Measurements from ENCODE around the gene CPSF7.

Gene CPSF7

GRCh38 chr11:61445516-61445915, 15.7 kb upstream of the CPSF7 start:
- Histone ChIP-seq H3K27me3 (ENCODE audit: control insufficient read depth in 1 of 2, insufficient read depth in 1 of 2, low read length in 2 of 2) (no peaks in the 10 kb centered on the region), H2BK120ac (ENCODE audit: low read depth, low read length) (no peak overlapping the region), H2BK5ac (ENCODE audit: low read depth, low read length, poor library complexity, severe bottlenecking) (no peak overlapping the region), H3K18ac (ENCODE audit: low read depth in 1 of 2, low read length in 2 of 2) (no peak overlapping the region), H2BK15ac (ENCODE audit: low read depth, poor library complexity, severe bottlenecking) (no peak overlapping the region), H3K36me3 (ENCODE audit: control insufficient read depth in 1 of 2, insufficient read depth in 2 of 2, low read depth in 1 of 2, low read length in 2 of 2) (peaks cover 58 to 79% of the 10 kb centered on the region in 2 experiments), H4K8ac (ENCODE audit: low read length) (no peak overlapping the region), H2AK5ac (ENCODE audit: low read length, severe bottlenecking) (peak overlapping the region; percentile 29), H2AFZ (ENCODE audit: low read depth, low read length) (no peak overlapping the region), H3K23ac (ENCODE audit: low read length in 2 of 2) (no peak overlapping the region), H3K4me2 (ENCODE audit: low read length, poor library complexity, severe bottlenecking) (no peak overlapping the region), H3K14ac (ENCODE audit: low read length in 2 of 2) (no peak overlapping the region), H3K9me3 (ENCODE audit: control insufficient read depth, low read length) (no peaks in the 10 kb centered on the region), H2BK12ac (ENCODE audit: low read length in 2 of 2) (no peak overlapping the region), H3K27ac (ENCODE audit: low read length, poor library complexity, severe bottlenecking) (peak overlapping the region; percentile 64), H3K9ac (ENCODE audit: low read length) (peak overlapping the region; percentile 44), H4K91ac (ENCODE audit: low read length) (no peak overlapping the region), H3K4me3 (ENCODE audit: insufficient read depth in 1 of 2, low read depth in 1 of 2, low read length in 2 of 2) (no peak overlapping the region), H3K4ac (ENCODE audit: low read depth in 1 of 2, low read length in 2 of 2) (no peak overlapping the region), H3K79me1 (replicated peaks; ENCODE audit: low read length, poor library complexity, severe bottlenecking) (peaks cover 47% of the 10 kb centered on the region), H3K4me1 (ENCODE audit: control insufficient read depth, insufficient read depth, low read depth, low read length) (peaks cover 12% of the 10 kb centered on the region)
- WGBS: 95% methylated on average over 4 of the region's 4 CpGs
- no peak for DNase-seq

- peaks cover 40% of the 10 kb centered on the region for H3K79me1 ChIP-seq (replicated peaks; ENCODE audit: low read length, poor library complexity, severe bottlenecking)
- no peak overlapping the region for H3K18ac ChIP-seq (ENCODE audit: low read depth in 1 of 2, low read length in 2 of 2)
- DNase-seq: no peak
- H3K27me3 ChIP-seq (ENCODE audit: control insufficient read depth in 1 of 2, insufficient read depth in 1 of 2, low read length in 2 of 2): no peaks in the 10 kb centered on the region
- H3K4me3 ChIP-seq (ENCODE audit: insufficient read depth in 1 of 2, low read depth in 1 of 2, low read length in 2 of 2): no peak overlapping the region
- H2BK120ac ChIP-seq (ENCODE audit: low read depth, low read length): no peak overlapping the region
- no peaks in the 10 kb centered on the region for H3K9me3 ChIP-seq (ENCODE audit: control insufficient read depth, low read length)
- H3K4me1 ChIP-seq (ENCODE audit: control insufficient read depth, insufficient read depth, low read depth, low read length): peaks cover 12% of the 10 kb centered on the region
- no peak overlapping the region for H2AFZ ChIP-seq (ENCODE audit: low read depth, low read length)
- no peak overlapping the region for H2BK5ac ChIP-seq (ENCODE audit: low read depth, low read length, poor library complexity, severe bottlenecking)
- no peak overlapping the region for H4K91ac ChIP-seq (ENCODE audit: low read length)
- no peak overlapping the region for H2AK5ac ChIP-seq (ENCODE audit: low read length, severe bottlenecking)
- WGBS: 97% methylated on average over 6 of the region's 6 CpGs
- no peak overlapping the region for H2BK12ac ChIP-seq (ENCODE audit: low read length in 2 of 2)
- no peak overlapping the region for H3K14ac ChIP-seq (ENCODE audit: low read length in 2 of 2)
- no peak overlapping the region for H3K4me2 ChIP-seq (ENCODE audit: low read length, poor library complexity, severe bottlenecking)
- H3K23ac ChIP-seq (ENCODE audit: low read length in 2 of 2): no peak overlapping the region
- H3K4ac ChIP-seq (ENCODE audit: low read depth in 1 of 2, low read length in 2 of 2): no peak overlapping the region
- H2BK15ac ChIP-seq (ENCODE audit: low read depth, poor library complexity, severe bottlenecking): no peak overlapping the region
- H4K8ac ChIP-seq (ENCODE audit: low read length): no peak overlapping the region
- H3K9ac ChIP-seq (ENCODE audit: low read length): no peak overlapping the region
- no peak overlapping the region for H3K27ac ChIP-seq (ENCODE audit: low read length, poor library complexity, severe bottlenecking)
- peaks cover 53 to 79% of the 10 kb centered on the region in 2 experiments for H3K36me3 ChIP-seq (ENCODE audit: control insufficient read depth in 1 of 2, insufficient read depth in 2 of 2, low read depth in 1 of 2, low read length in 2 of 2)
Observed at GRCh38 chr11:61442616-61443015, 12.8 kb upstream of the CPSF7 start.

- Histone ChIP-seq H2BK12ac (ENCODE audit: low read length in 2 of 2) (no peak overlapping the region), H4K8ac (ENCODE audit: low read length) (no peak overlapping the region), H3K4me1 (ENCODE audit: control insufficient read depth, insufficient read depth, low read depth, low read length) (peaks cover 6% of the 10 kb centered on the region), H3K36me3 (ENCODE audit: control insufficient read depth in 1 of 2, insufficient read depth in 2 of 2, low read depth in 1 of 2, low read length in 2 of 2) (peaks cover 43 to 72% of the 10 kb centered on the region in 2 experiments), H2BK120ac (ENCODE audit: low read depth, low read length) (no peak overlapping the region), H3K23ac (ENCODE audit: low read length in 2 of 2) (no peak overlapping the region), H2AFZ (ENCODE audit: low read depth, low read length) (no peak overlapping the region), H3K27ac (ENCODE audit: low read length, poor library complexity, severe bottlenecking) (no peak overlapping the region), H4K91ac (ENCODE audit: low read length) (no peak overlapping the region), H3K4ac (ENCODE audit: low read depth in 1 of 2, low read length in 2 of 2) (no peak overlapping the region), H3K14ac (ENCODE audit: low read length in 2 of 2) (no peak overlapping the region), H3K9me3 (ENCODE audit: control insufficient read depth, low read length) (no peaks in the 10 kb centered on the region), H2BK5ac (ENCODE audit: low read depth, low read length, poor library complexity, severe bottlenecking) (no peak overlapping the region), H2BK15ac (ENCODE audit: low read depth, poor library complexity, severe bottlenecking) (no peak overlapping the region), H3K27me3 (ENCODE audit: control insufficient read depth in 1 of 2, insufficient read depth in 1 of 2, low read length in 2 of 2) (no peaks in the 10 kb centered on the region), H3K18ac (ENCODE audit: low read depth in 1 of 2, low read length in 2 of 2) (no peak overlapping the region), H3K4me2 (ENCODE audit: low read length, poor library complexity, severe bottlenecking) (no peak overlapping the region), H3K79me1 (replicated peaks; ENCODE audit: low read length, poor library complexity, severe bottlenecking) (peaks cover 31% of the 10 kb centered on the region), H2AK5ac (ENCODE audit: low read length, severe bottlenecking) (no peak overlapping the region), H3K9ac (ENCODE audit: low read length) (no peak overlapping the region), H3K4me3 (ENCODE audit: insufficient read depth in 1 of 2, low read depth in 1 of 2, low read length in 2 of 2) (no peak overlapping the region)
- DNase-seq: no peak
- WGBS: 98% methylated on average over 1 of the region's 1 CpG
Observed at GRCh38 chr11:61439615-61440014, 9.8 kb upstream of the CPSF7 start.

- no peak overlapping the region for H3K9ac ChIP-seq (ENCODE audit: low read length)
- H4K8ac ChIP-seq (ENCODE audit: low read length): no peak overlapping the region
- peaks cover 28 to 69% of the 10 kb centered on the region in 2 experiments for H3K36me3 ChIP-seq (ENCODE audit: control insufficient read depth in 1 of 2, insufficient read depth in 2 of 2, low read depth in 1 of 2, low read length in 2 of 2)
- no peak overlapping the region for H2AFZ ChIP-seq (ENCODE audit: low read depth, low read length)
- no peak overlapping the region for H3K4ac ChIP-seq (ENCODE audit: low read depth in 1 of 2, low read length in 2 of 2)
- H2AK5ac ChIP-seq (ENCODE audit: low read length, severe bottlenecking): no peak overlapping the region
- H3K4me1 ChIP-seq (ENCODE audit: control insufficient read depth, insufficient read depth, low read depth, low read length): peaks cover 1% of the 10 kb centered on the region
- no peak overlapping the region for H3K4me2 ChIP-seq (ENCODE audit: low read length, poor library complexity, severe bottlenecking)
- H3K4me3 ChIP-seq (ENCODE audit: insufficient read depth in 1 of 2, low read depth in 1 of 2, low read length in 2 of 2): no peak overlapping the region
- H3K14ac ChIP-seq (ENCODE audit: low read length in 2 of 2): no peak overlapping the region
- no peak overlapping the region for H3K27ac ChIP-seq (ENCODE audit: low read length, poor library complexity, severe bottlenecking)
- no peak overlapping the region for H2BK15ac ChIP-seq (ENCODE audit: low read depth, poor library complexity, severe bottlenecking)
- H3K27me3 ChIP-seq (ENCODE audit: control insufficient read depth in 1 of 2, insufficient read depth in 1 of 2, low read length in 2 of 2): no peaks in the 10 kb centered on the region
- H3K18ac ChIP-seq (ENCODE audit: low read depth in 1 of 2, low read length in 2 of 2): no peak overlapping the region
- H2BK5ac ChIP-seq (ENCODE audit: low read depth, low read length, poor library complexity, severe bottlenecking): no peak overlapping the region
- H4K91ac ChIP-seq (ENCODE audit: low read length): no peak overlapping the region
- no peak overlapping the region for H2BK120ac ChIP-seq (ENCODE audit: low read depth, low read length)
- no peak overlapping the region for H2BK12ac ChIP-seq (ENCODE audit: low read length in 2 of 2)
- DNase-seq: no peak
- H3K9me3 ChIP-seq (ENCODE audit: control insufficient read depth, low read length): no peaks in the 10 kb centered on the region
- H3K79me1 ChIP-seq (replicated peaks; ENCODE audit: low read length, poor library complexity, severe bottlenecking): peaks cover 22% of the 10 kb centered on the region
- H3K23ac ChIP-seq (ENCODE audit: low read length in 2 of 2): no peak overlapping the region
- 96% methylated on average over 5 of the region's 5 CpGs for WGBS
Observed at GRCh38 chr11:61437496-61437895, 7.7 kb upstream of the CPSF7 start.

Measured in mesenchymal stem cell (in vitro differentiated cells and primary cell).